K562 (cell line): Measurements from ENCODE around the gene LIG3. TPM values are rescaled to one million over a fixed set of nuclear protein-coding genes. Genes with fewer than 3 reads are reported as not detected.

Experiments used
- ATAC-seq: fragments of 200-7000 bp; cut with Tn5 transposase; 3 replicates; pipeline ENCODE4 v1.9.1; 2020; ENCODE audit warnings: moderate library complexity
- BruUV-seq: library from RNA; stranded (reverse); fragments of 400-500 nt; replicated peaks from 2 replicates; lab custom pipeline; 2021; lab: Mats Ljungman, UMichigan
- CTCF ChIA-PET: fragments of 300-600 bp; formaldehyde crosslinking; extraction: SDS; loops from one replicate; lab custom pipeline; 2021; ENCODE audit warnings: low intra/inter-chr PET ratio; lab: Yijun Ruan, JAX
- POLR2A ChIA-PET: fragments of 300-600, 350-650 bp; sonication (Branson Sonifier 250); formaldehyde crosslinking; extraction: SDS; loops from one replicate; lab custom pipeline; 2021; ENCODE audit warnings: antibody characterized with exemption, inconsistent platforms; lab: Yijun Ruan, JAX
- DNase-seq, 4 experiments: peaks; one replicate each; pipeline versions ENCODE4 v3.0.0 to v3.0.0-alpha.2; 2011 to 2018; ENCODE audit warnings: low spot score in 3 of 4, mixed read lengths in 3 of 4; ENCODE audit errors: extremely low read depth in 1 of 4
- FAIRE-seq: peaks from 2 replicates; lab custom pipeline; 2011; peaks lifted over from hg19 to GRCh38; lab: Jason Lieb, UNC
- H2AFZ ChIP-seq: 2 replicates; pipeline ENCODE4 v1.6.0; 2011; ENCODE audit warnings: low read depth, low read length, control low read depth, inconsistent platforms
- H3K27ac ChIP-seq: fragments of 200-600 bp; 3 replicates; pipeline ENCODE4 v1.8.0; 2011; ENCODE audit warnings: low read depth, mild to moderate bottlenecking, control low read depth, inconsistent platforms, low read length, moderate library complexity, mixed read lengths; ENCODE audit errors: extremely low read depth
- H3K27me3 ChIP-seq, 2 experiments: fragments of 300-600 bp in 1 of 2; 2 replicates in 1 of 2; 3 replicates in 1 of 2; pipeline versions ENCODE4 v1.6.0 to v1.8.0; 2011; ENCODE audit warnings: inconsistent platforms in 2 of 2, low read length in 2 of 2, mild to moderate bottlenecking in 1 of 2, mixed read lengths in 1 of 2, moderate library complexity in 1 of 2; ENCODE audit not compliant: control insufficient read depth in 2 of 2, insufficient read depth in 2 of 2
- H3K36me3 ChIP-seq: fragments of 300-600 bp; 3 replicates; pipeline ENCODE4 v1.8.0; 2011; ENCODE audit warnings: mild to moderate bottlenecking, low read length, inconsistent platforms; ENCODE audit not compliant: control insufficient read depth, insufficient read depth
- H3K4me1 ChIP-seq, 2 experiments: fragments of 200-600 bp in 1 of 2; replicated peaks in 1 of 2; 2 replicates in 1 of 2; 3 replicates in 1 of 2; pipeline versions ENCODE4 v1.5.1 to v1.8.0; 2011; ENCODE audit warnings: inconsistent platforms in 2 of 2, low read length in 2 of 2, mild to moderate bottlenecking in 1 of 2, mixed read lengths in 1 of 2, moderate library complexity in 1 of 2; ENCODE audit not compliant: control insufficient read depth in 2 of 2, insufficient read depth in 2 of 2
- H3K4me2 ChIP-seq: 2 replicates; pipeline ENCODE4 v1.6.1; 2011; ENCODE audit warnings: low read length, control low read depth, inconsistent platforms, mixed read lengths; ENCODE audit not compliant: insufficient read depth
- H3K4me3 ChIP-seq: fragments of 200-600 bp; sonication (generic), shearing (Covaris generic); 2 replicates; pipeline ENCODE4 v1.5.1; 2016; ENCODE audit warnings: control low read depth, inconsistent platforms
- H3K79me2 ChIP-seq: fragments of 200-600 bp; 3 replicates; pipeline ENCODE4 v1.8.0; 2011; ENCODE audit warnings: low read length, inconsistent platforms; ENCODE audit not compliant: control insufficient read depth, insufficient read depth
- H3K9ac ChIP-seq, 2 experiments: 2 replicates each; pipeline versions ENCODE4 v1.6.0 to v1.6.1; 2011; ENCODE audit warnings: low read depth in 2 of 2, low read length in 2 of 2, control low read depth in 1 of 2, inconsistent platforms in 1 of 2, mild to moderate bottlenecking in 1 of 2, mixed read lengths in 1 of 2; ENCODE audit not compliant: insufficient read depth in 1 of 2
- H3K9me1 ChIP-seq: one replicate; pipeline ENCODE4 v1.6.0; 2011; ENCODE audit warnings: inconsistent platforms, mild to moderate bottlenecking, low read length, moderate library complexity; ENCODE audit not compliant: control insufficient read depth, insufficient read depth
- H3K9me3 ChIP-seq: replicated peaks from 2 replicates; pipeline ENCODE4 v1.5.1; 2011; ENCODE audit warnings: low read depth, low read length, inconsistent platforms; ENCODE audit not compliant: control insufficient read depth, insufficient read depth
- H4K20me1 ChIP-seq: replicated peaks from 2 replicates; pipeline ENCODE4 v1.6.1; 2011; ENCODE audit warnings: low read length, inconsistent platforms, mixed read lengths; ENCODE audit not compliant: control insufficient read depth, insufficient read depth
- ATF6 ChIP-seq: sonication (generic); formaldehyde crosslinking; IDR thresholded peaks from 2 replicates; pipeline ENCODE4 v1.4.0; 2020; ENCODE audit warnings: mild to moderate bottlenecking, missing genetic modification reagents
- C11orf30 ChIP-seq: fragments of 450-650 bp; IDR thresholded peaks from 2 replicates; pipeline ENCODE4 v1.6.1; 2016; ENCODE audit warnings: low read depth, mild to moderate bottlenecking
- CBX3 ChIP-seq, 2 experiments: IDR thresholded peaks; 1 replicate in 1 of 2; 2 replicates in 1 of 2; pipeline ENCODE4 v1.6.1; 2012; ENCODE audit warnings: inconsistent platforms in 2 of 2, low read length in 2 of 2, borderline replicate concordance in 1 of 2, control low read depth in 1 of 2
- GTF2F1 ChIP-seq: IDR thresholded peaks from 2 replicates; pipeline ENCODE4 v1.6.1; 2011; ENCODE audit warnings: low read depth, low read length, improper control_type of control experiment
- KDM1A ChIP-seq, 2 experiments: fragments of 450-650 bp; IDR thresholded peaks; 2 replicates each; pipeline ENCODE4 v1.6.1; 2016; ENCODE audit warnings: mild to moderate bottlenecking in 2 of 2
- MBD2 ChIP-seq: sonication (generic); IDR thresholded peaks from 2 replicates; pipeline ENCODE4 v1.6.1; 2016; ENCODE audit warnings: low read depth, borderline replicate concordance
- NFE2 ChIP-seq: IDR thresholded peaks from 2 replicates; pipeline ENCODE4 v1.6.1; 2014; ENCODE audit warnings: antibody characterized with exemption, low read depth
- NFXL1 ChIP-seq: fragments of 450-650 bp; formaldehyde crosslinking; IDR thresholded peaks from 2 replicates; pipeline ENCODE4 v1.4.0; 2021; ENCODE audit warnings: mild to moderate bottlenecking
- NFYB ChIP-seq: IDR thresholded peaks from 2 replicates; pipeline ENCODE4 v1.6.1; 2011; ENCODE audit warnings: mild to moderate bottlenecking, moderate library complexity; ENCODE audit not compliant: insufficient read length; ENCODE audit errors: extremely low read depth
- SMARCA5 ChIP-seq: fragments of 450-650 bp; IDR thresholded peaks from 2 replicates; pipeline ENCODE4 v1.6.1; 2016
- ZNF175 ChIP-seq: fragments of 200-800 bp; sonication (Bioruptor generic); IDR thresholded peaks from 2 replicates; pipeline ENCODE4 v1.6.1; 2016; ENCODE audit warnings: low read depth, mild to moderate bottlenecking, missing genetic modification characterization, missing compliant biosample characterization
- ZNF316 ChIP-seq: fragments of 450-650 bp; IDR thresholded peaks from 2 replicates; pipeline ENCODE4 v1.6.1; 2016
- WGBS: fragments of 100-300 bp; shearing (Covaris generic); methylation state at CpG from one replicate; pipeline ENCODE4 v1.1.6; 2016; ENCODE audit warnings: low coverage, mixed read lengths; ENCODE audit not compliant: insufficient coverage; ENCODE audit errors: missing lambda C conversion rate; 5-methylcytosine and 5-hydroxymethylcytosine counted together
- in situ Hi-C: fragments of 300-500 bp; cut with MboI; formaldehyde crosslinking; loops from 4 replicates; pipeline ENCODE4 v1.15.0; 2018; ENCODE audit warnings: inconsistent platforms, mixed read lengths
- intact Hi-C: fragments of 100-400 bp; cut with micrococcal nuclease; formaldehyde crosslinking; loops from 2 replicates; pipeline ENCODE4 v1.14.2; 2022
- polyA plus RNA-seq, 8 experiments: library from polyadenylated mRNA; depleted of rRNA in 4 of 8; stranded (reverse) in 5 of 8; unstranded in 3 of 8; fragments of >200 nt; fragmentation: Nextera tagmentation in 2 of 8; fragmentation: Illumina TruSeq in 1 of 8; extraction: Ambion mirVana in 2 of 8; extraction: Trizol in 1 of 8; gene quantifications; 2 replicates each; pipeline versions ENCODE4 v1.2.1 to v1.2.3, GENCODE V29; 2011 to 2014; ENCODE audit warnings: inconsistent platforms in 1 of 8, missing spikeins in 1 of 8
- total RNA-seq, 7 experiments: library from RNA; depleted of rRNA in 6 of 7; stranded (reverse); fragments of >200 nt in 6 of 7; fragmentation: Illumina TruSeq in 2 of 7; extraction: Trizol in 2 of 7; gene quantifications; 2 replicates each; pipeline versions ENCODE4 v1.2.1 to v1.2.3, GENCODE V29; 2011 to 2021; ENCODE audit warnings: low replicate concordance in 1 of 7

LIG3 gene
- total and polyA plus RNA-seq, 9 of the 15 experiments (the other 6 are each of a cell fraction or from before 2014, with no cell fraction given), result 7.6 to 75.0 (median 43.0) TPM

DNA sequence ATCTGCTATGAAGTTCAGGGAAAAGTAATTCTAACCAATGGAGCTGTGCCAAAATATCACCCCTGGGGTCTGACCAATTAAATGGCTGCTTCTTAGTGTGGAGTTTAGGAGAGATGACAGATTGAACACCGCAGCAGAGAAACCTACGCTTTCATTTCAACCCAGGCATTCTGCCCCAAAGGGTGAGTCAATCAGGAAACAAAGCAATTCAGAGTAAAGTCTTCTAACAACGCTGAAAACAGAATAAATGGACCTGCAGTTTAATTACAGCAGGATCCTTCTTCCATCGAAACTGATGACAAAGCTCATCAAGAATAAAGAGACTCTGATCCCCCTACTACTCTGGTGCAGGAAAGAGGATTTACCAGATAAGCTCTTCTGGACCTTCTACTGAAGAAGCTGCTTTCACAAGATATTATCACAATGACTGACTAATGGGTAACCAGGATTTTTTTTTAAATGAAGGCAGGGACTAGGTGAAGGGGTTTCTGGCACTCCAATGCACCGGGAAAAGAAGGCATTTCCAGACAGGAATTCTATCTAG, 66.5 kb downstream of the LIG3 start (continued):
- TF ChIP-seq ZNF175 (CRISPR knock-in tag) (no peak), NFE2 (no peak), ATF6 (no peak), NFXL1 (CRISPR knock-in tag) (no peak), KDM1A (IDR thresholded peaks at IDR 0.05) (0 out of 4 replicates have a peak, but pooled peaks of 1 of the 2 experiments have one; percentile 18), GTF2F1 (no peak), MBD2 (no peak), SMARCA5 (no peak)

DNA sequence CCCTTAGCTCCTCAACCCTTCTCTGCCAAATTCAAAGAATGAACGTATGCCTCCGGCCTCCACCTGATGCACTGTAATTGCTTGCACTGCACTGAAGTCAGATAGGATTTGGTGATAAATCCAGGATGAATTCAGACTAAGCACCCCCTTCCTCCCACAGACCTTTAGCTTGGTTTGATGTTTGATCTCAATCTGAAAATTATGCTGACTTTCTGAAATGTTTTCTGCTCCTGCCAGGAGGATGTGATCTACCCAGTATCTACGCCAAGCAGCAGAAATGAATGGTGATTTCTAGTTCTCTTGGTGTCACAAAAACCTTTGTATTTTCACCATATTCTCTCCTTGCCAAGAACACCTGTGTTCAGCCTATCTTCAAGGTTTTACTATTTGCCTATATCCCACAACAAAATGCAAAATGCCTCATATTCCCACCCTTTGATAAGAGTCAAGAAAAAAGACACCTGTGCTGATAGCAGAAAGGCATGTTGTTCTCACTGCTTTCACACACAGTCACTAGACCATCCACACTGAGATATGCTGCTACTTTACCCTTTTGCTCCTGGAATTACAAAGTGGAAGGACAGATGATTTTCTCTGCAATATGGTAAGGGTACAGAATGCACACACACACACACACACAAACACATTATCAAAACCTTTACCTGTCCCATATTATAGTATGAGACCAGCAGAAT, 68.5 kb downstream of the LIG3 start:
- no peaks in the 10 kb centered on the region for H3K9me1 ChIP-seq
- H3K4me2 ChIP-seq, result no peak overlapping the region
- H3K79me2 ChIP-seq, result no peaks in the 10 kb centered on the region; the same call in 1 of the 3 replicates
- intact Hi-C loops (no loop called here), in situ Hi-C loops (no loop called here)
- H3K4me3 ChIP-seq, result no peak overlapping the region
- no peak for FAIRE-seq
- H3K9ac ChIP-seq, result no peak overlapping the region
- no peak for ATAC-seq
- H3K36me3 ChIP-seq, result no peaks in the 10 kb centered on the region
- no peak for DNase-seq
- no peak overlapping the region for H2AFZ ChIP-seq
- WGBS, result 52% methylated on average over 3 of the region's 3 CpGs
- no peaks in the 10 kb centered on the region for H4K20me1 ChIP-seq
- peaks cover 0 to 15% of the 10 kb centered on the region in 2 experiments for H3K4me1 ChIP-seq
- no peaks in the 10 kb centered on the region for H3K27me3 ChIP-seq
- BruUV-seq, result no TSS peak
- no peaks in the 10 kb centered on the region for H3K9me3 ChIP-seq
- no peak overlapping the region for H3K27ac ChIP-seq
- POLR2A ChIA-PET, result no interaction called here
- CTCF ChIA-PET, result no interaction called here
- TF ChIP-seq CBX3 (IDR thresholded peaks at IDR 0.05; ENCODE audit: borderline replicate concordance in 1 of 2, low read length in 2 of 2) (no peak), C11orf30 (peak; percentile 48; the same call in 1 of the 2 replicates), NFYB (no peak), ZNF316 (peak; percentile 68)
